ENCODE results near the gene ACVRL1. TPM values are rescaled to one million over a fixed set of nuclear protein-coding genes. Genes with fewer than 3 reads are reported as not detected.

ACVRL1 gene
- total RNA-seq, 1 experiment from 2014 or later: not detected

DNA sequence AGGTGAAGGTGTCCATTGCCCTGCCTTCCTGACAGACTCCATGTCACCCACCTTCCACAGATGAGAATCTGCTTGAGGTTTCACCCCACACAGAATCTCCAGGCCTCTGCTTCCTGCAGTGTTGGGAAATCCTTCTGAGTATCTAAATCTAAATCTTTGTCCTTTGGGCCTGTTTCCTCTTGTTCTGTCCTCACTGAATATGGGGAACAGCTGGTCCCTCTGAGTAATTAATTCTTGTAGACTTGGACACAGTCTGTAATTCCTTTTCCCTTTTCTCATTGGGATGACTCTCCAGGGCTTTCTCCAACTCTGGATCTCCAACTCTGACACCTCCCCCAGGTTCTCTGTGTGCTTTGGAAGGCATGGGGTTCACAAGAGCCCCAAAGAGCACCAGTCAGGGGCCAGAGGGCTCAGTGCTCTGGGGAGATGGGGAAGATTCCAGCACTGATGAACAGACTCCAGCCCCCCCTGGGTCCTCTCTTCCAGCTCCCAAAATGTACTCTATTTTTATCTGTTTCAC lies 2.3 kb upstream of the ACVRL1 start:
- Histone ChIP-seq H3K36me3 (ENCODE audit: low read depth) (no peaks in the 10 kb centered on the region), H3K9me3 (ENCODE audit: insufficient read depth, low read depth) (no peaks in the 10 kb centered on the region), H3K4me1 (replicated peaks; ENCODE audit: insufficient read depth) (no peaks in the 10 kb centered on the region), H3K4me2 (no peak overlapping the region), H3K9me2 (ENCODE audit: insufficient read depth) (no peaks in the 10 kb centered on the region), H3K27me3 (ENCODE audit: insufficient read depth, low read depth) (peaks cover 66% of the 10 kb centered on the region), H3K4me3 (no peak overlapping the region), H3F3A (ENCODE audit: insufficient read depth, low read depth) (no peaks in the 10 kb centered on the region), H3K79me2 (ENCODE audit: low read depth) (no peaks in the 10 kb centered on the region), H4K20me1 (ENCODE audit: insufficient read depth) (no peaks in the 10 kb centered on the region), H3K27ac (no peak overlapping the region), H2AFZ (no peak overlapping the region)
- intact Hi-C loops (cut with micrococcal nuclease; ENCODE audit: unreplicated experiment): no loop called here
- DNase-seq: no peak
- ChIA-PET CTCF (no interaction called here), POLR2A (ENCODE audit: unreplicated experiment) (no interaction called here)
- no TSS peak for BruUV-seq (replicated peaks)
- TF ChIP-seq, protein P1, sequence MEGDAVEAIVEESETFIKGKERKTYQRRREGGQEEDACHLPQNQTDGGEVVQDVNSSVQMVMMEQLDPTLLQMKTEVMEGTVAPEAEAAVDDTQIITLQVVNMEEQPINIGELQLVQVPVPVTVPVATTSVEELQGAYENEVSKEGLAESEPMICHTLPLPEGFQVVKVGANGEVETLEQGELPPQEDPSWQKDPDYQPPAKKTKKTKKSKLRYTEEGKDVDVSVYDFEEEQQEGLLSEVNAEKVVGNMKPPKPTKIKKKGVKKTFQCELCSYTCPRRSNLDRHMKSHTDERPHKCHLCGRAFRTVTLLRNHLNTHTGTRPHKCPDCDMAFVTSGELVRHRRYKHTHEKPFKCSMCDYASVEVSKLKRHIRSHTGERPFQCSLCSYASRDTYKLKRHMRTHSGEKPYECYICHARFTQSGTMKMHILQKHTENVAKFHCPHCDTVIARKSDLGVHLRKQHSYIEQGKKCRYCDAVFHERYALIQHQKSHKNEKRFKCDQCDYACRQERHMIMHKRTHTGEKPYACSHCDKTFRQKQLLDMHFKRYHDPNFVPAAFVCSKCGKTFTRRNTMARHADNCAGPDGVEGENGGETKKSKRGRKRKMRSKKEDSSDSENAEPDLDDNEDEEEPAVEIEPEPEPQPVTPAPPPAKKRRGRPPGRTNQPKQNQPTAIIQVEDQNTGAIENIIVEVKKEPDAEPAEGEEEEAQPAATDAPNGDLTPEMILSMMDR (conservative IDR thresholded peaks at IDR 0.05): no peak
- TF ChIP-seq EZH2 (IDR thresholded peaks at IDR 0.05; ENCODE audit: low read depth): no peak

DNA sequence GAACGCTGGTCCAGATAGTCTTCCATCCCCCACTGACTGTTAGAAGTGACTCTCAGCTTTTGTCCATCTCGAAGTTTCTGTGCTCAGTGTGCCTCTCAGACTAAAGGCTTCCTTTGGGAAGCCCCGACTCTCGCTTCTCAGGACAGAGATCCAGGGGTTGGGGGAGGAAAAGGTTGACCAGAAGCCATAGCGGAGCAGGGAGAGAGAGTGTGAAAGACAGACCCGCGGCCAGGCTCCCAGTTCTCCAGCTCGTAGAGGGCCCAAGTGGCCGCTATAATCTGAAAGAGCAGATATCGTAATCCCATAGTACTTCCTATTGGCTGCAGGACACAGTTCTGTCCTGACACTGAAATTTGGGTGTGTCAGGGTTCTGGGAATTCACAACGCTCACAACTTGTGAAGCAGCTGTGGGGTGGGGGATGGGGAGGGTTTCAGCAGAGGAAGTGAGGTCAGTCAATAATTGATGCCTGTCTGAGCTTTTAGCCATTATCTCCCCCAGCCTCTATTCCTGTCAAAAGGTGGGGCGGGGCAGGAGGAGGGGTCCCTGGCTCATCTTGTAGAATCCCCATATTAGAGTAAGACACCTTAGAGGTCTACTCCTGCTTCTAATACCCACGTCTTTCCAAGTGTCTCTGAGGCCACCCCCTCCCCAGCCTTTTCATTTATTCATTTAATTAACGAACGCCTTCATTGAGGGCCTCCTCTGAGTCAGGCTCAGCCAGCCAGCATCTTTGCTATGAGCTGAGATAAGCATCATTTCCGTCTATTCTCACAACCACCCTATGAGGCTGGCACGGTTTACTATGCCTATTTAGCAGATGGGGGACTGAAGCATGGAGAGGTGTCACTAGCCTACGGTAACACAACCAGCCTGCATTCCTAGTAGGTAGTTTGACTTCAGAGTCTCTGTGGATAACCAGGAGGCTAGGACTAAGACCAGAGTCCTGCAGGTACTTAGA lies 1.6 kb upstream of the ACVRL1 start:
- H3K9me2 ChIP-seq (ENCODE audit: insufficient read depth): no peaks in the 10 kb centered on the region
- H3K4me1 ChIP-seq (replicated peaks; ENCODE audit: insufficient read depth): no peaks in the 10 kb centered on the region
- H3K27ac ChIP-seq: no peak overlapping the region
- no TSS peak for BruUV-seq (replicated peaks)
- no peak overlapping the region for H3K4me2 ChIP-seq
- TF ChIP-seq, protein P1 (conservative IDR thresholded peaks at IDR 0.05): no peak
- no peak for TF ChIP-seq EZH2 (IDR thresholded peaks at IDR 0.05; ENCODE audit: low read depth)
- no peaks in the 10 kb centered on the region for H4K20me1 ChIP-seq (ENCODE audit: insufficient read depth)
- CTCF ChIA-PET: no interaction called here
- H3K79me2 ChIP-seq (ENCODE audit: low read depth): no peaks in the 10 kb centered on the region
- H2AFZ ChIP-seq: no peak overlapping the region
- H3K4me3 ChIP-seq: no peak overlapping the region
- no peaks in the 10 kb centered on the region for H3K36me3 ChIP-seq (ENCODE audit: low read depth)
- no peak for DNase-seq
- intact Hi-C loops (cut with micrococcal nuclease; ENCODE audit: unreplicated experiment): no loop called here
- H3K9me3 ChIP-seq (ENCODE audit: insufficient read depth, low read depth): no peaks in the 10 kb centered on the region
- H3K27me3 ChIP-seq (ENCODE audit: insufficient read depth, low read depth): peaks cover 70% of the 10 kb centered on the region
- POLR2A ChIA-PET (ENCODE audit: unreplicated experiment): no interaction called here
- no peaks in the 10 kb centered on the region for H3F3A ChIP-seq (ENCODE audit: insufficient read depth, low read depth)

DNA sequence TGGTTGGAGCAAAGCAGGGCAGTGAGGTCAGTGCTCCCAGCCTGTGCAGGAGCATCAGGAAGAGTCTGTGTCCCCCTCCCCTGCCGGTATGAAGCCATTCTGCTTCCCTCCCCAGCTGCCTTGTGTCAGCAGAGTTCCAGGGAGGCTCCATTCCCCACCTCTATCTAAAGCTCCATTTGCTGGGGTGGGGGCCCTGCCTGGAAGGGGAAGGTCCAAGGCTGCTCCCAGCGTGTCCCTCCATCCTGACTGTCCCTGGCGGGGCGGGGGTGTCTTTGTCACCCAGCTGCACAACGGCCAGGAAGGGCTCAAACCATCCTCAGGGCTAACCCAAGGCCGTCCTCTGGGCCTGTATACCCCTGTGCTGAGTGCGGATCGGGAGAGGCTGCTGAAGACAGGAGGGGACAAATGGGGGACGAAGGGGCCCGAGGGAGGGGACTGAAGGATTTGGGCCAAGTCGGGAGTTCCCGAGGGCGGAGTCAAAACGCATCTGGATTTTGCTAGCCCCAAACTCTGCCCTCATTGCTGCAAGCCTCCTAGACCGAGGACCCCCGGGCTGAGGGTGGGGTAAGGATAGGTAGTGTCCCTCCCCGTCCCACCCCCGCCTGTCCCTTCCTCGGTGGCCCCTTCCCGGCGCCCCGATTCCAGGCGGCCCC lies 748 bp upstream of the ACVRL1 start:
- CTCF ChIA-PET: no interaction called here
- H2AFZ ChIP-seq: no peak overlapping the region
- H3K27ac ChIP-seq: no peak overlapping the region

More for the DNA sequence above, 748 bp upstream of the ACVRL1 start:
- Histone ChIP-seq H3K9me2 (ENCODE audit: insufficient read depth) (no peaks in the 10 kb centered on the region), H3K9me3 (ENCODE audit: insufficient read depth, low read depth) (no peaks in the 10 kb centered on the region), H4K20me1 (ENCODE audit: insufficient read depth) (no peaks in the 10 kb centered on the region), H3K4me3 (no peak overlapping the region), H3K4me1 (replicated peaks; ENCODE audit: insufficient read depth) (no peaks in the 10 kb centered on the region), H3K79me2 (ENCODE audit: low read depth) (no peaks in the 10 kb centered on the region), H3F3A (ENCODE audit: insufficient read depth, low read depth) (no peaks in the 10 kb centered on the region), H3K27me3 (ENCODE audit: insufficient read depth, low read depth) (peaks cover 76% of the 10 kb centered on the region), H3K36me3 (ENCODE audit: low read depth) (no peaks in the 10 kb centered on the region), H3K4me2 (no peak overlapping the region)
- DNase-seq: no peak
- no TSS peak for BruUV-seq (replicated peaks)
- intact Hi-C loops (cut with micrococcal nuclease; ENCODE audit: unreplicated experiment): no loop called here
- POLR2A ChIA-PET (ENCODE audit: unreplicated experiment): no interaction called here
- TF ChIP-seq EZH2 (IDR thresholded peaks at IDR 0.05; ENCODE audit: low read depth): no peak
- TF ChIP-seq, protein P1 (conservative IDR thresholded peaks at IDR 0.05): no peak

Data from PC-9 (cell line).